ENCODE results near the gene CCR2.
"Not testable (repeated sequence)": the region's sequence is repeated elsewhere in the genome, so short reads cannot be mapped to it uniquely, and the experiment has no call there.

CCR2 gene

GRCh38 chr3:46380471-46381221 lies 26.7 kb downstream of the CCR2 start:
- DNase-seq: no peak

DNA sequence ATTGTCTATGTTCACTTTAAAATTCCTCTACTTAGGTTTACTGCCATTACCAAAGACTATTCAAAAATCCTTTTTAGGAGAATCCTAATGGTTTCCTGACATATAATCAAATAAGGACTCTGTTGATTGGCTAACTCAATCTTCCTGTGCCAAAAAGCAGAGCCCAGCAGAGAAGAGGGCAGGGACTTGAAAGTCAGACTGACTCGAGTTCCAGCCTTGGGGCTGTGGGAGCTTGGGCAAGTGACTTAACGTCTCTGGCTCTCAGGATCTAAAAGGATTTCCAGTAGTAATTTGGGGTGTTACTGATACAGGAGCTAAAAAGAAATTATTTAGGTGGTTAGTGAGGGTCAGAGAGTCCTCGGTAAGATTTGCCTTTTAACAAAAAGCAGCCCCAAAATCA lies 27.7 kb downstream of the CCR2 start:
- DNase-seq: no peak

- no peak for DNase-seq
Observed at GRCh38 chr3:46383211-46383950, 29.5 kb downstream of the CCR2 start.

- no peak for DNase-seq
Observed at GRCh38 chr3:46383951-46384330, 30.0 kb downstream of the CCR2 start.

GRCh38 chr3:46386205-46386604 lies 32.3 kb downstream of the CCR2 start:
- DNase-seq: no peak

- DNase-seq: not testable (repeated sequence)
Observed at GRCh38 chr3:46388847-46389246, 34.9 kb downstream of the CCR2 start.

DNA sequence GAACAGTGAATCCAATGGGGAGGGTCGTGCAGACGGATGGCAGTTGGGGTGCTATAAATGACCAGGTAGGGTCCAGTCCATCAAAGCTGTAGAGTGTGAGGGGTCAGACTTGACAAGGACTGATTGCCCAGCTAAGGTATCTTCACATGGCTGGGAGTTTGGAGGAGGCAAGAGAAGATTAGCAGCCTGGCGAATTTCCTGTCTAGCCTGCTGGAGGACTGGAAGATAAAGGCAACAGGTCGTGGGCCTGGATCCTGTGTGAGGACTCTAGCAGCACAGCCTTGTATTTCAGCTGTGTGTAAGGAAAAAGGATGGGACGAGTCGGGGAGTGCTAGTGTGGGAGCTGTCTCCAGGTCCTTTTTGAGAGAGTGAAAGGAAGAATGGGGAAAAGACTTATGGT lies 35.4 kb downstream of the CCR2 start:
- DNase-seq: no peak

DNA sequence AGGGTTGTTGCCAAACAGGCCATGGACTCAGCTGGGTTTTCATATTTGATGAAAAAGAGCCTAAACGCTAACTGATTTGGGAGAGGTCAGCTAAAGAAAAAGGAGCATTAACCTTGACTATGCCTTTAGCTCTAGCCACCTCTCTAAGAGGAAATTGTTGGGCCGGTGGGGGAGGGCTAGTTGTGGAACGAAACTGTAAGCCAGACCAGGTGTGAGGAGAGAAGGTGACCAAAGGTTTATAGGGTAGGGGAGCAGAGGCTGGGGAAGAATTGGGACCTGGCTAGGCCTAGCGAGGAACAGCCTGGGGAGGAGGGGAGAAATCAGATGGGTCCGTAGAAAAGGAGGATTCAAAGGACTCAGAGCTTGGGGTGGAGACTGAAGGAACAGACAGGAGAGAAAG lies 37.6 kb downstream of the CCR2 start:
- DNase-seq: not testable (repeated sequence)

- no peak for DNase-seq
Observed at GRCh38 chr3:46393011-46393410, 39.1 kb downstream of the CCR2 start.

DNA sequence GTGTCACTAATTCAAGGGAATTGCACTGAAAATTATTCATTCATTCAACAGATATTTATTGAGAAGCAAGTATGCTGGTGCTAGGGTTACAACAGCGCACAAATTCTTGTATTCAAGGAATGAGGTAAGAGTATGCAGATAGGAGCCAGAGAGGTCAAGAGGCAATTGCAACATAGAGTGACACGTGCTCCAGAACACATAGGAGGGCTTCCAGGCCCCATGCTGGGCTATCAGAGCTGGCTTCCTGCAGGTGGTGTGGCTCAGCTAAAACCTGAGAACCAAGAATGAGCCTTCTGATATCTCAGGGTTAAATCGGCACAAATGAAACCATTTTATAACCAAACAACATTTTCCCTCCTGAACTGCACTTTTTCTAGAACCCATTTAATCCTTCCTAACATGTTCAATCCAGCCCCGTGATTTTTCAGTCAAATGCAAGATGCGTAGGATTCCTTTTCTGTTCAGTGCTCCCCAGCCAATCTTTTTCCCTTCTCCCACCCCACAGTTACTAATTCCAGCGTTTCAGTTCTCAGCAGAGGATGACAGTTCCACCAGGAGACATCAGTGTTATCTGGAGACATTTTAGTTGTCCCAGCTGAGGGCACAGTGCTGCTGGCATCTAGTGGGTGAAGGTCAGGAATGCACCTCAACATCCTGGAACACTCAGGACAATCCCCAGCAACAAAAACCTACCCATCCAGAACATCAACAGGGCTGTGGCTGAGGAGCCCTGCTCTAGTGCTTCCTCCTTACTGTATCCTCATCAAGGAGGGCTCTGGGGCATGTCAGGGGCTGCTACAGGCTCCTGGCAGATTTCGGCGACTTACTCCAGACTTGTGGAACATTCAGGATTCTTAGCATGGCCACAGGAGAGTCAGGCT lies 39.9 kb downstream of the CCR2 start:
- DNase-seq: no peak

DNA sequence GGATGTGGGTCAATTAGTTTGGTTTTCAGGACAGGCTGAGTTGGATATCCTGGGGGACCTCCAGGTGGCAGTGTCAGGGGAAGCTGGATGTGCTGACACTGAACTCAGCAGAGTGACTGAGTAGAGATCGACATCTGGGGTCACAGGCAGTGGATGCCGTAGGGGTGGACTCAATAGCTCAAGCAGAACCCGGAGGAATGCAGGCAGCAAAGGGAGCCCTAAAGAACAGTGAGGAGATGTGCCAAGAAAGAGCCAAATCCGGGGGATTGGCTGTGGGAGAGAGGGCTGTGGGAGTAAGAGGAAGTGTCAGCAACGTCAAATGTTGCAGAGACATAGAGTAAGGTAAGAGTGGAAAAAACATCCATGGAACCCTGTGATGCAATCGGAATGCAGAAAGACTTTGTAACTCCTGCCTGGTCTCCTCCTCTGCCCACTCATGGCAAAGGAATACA lies 41.3 kb downstream of the CCR2 start:
- DNase-seq: no peak

DNA sequence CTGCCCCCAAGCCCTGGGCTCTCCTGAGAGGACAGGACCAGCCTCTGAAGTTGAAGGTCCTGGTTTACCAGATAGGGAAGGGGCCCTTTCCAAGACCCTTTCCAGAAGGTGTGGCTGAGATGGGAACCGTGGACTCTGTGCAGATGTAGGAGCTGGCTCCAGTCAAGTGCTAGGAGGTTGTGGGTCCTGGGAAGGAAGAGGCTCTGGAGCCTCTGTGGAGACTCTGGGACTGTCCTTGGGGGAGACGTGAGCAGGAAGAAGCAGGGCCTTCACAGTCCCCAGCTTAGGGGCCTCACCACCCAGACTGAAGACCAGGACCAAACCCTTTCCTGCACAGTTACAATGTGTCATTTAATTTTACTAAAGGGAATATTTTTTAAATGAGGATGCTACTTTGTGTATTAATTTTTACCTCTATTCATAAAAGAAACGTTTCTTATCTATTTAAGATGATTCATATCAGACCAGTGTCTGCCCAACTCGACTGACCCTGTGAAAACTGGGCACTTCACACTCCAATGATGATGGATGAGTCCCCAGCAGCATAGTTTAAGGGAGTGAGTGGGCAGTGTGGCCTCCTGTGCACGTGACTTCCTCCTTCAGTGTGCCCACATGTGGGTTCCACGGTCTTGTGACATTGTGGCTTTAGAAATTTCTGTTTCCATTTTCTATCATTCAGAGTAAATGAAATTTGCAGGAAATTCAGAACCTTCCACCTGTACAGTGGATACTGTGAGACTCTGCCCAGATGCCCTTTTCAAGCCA lies 42.0 kb downstream of the CCR2 start:
- DNase-seq: no peak

DNA sequence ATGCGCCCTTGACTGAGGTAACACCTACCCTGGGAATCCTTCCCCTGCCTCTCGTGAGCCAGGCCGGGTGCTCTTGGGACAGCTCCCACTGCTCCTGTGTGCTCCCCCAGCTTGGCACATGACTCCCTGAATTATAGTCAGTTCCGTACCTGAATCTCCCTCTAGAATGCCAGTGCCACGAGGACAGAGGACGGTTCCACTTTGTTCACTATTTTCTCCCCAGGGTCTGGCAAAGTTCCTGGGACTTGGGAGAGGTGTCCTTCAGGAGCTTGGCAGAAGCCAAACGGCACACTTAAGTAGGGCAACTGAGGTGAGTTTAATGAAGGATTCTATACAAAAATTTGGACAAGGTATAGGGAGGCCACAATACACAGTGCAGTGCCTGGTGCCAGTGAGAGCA lies 43.2 kb downstream of the CCR2 start:
- no peak for DNase-seq

GRCh38 chr3:46398186-46398955 lies 44.5 kb downstream of the CCR2 start:
- DNase-seq: no peak

GRCh38 chr3:46399098-46399497 lies 45.2 kb downstream of the CCR2 start:
- no peak for DNase-seq

- DNase-seq: no peak
Observed at GRCh38 chr3:46399557-46399956, 45.6 kb downstream of the CCR2 start.

GRCh38 chr3:46400000-46400734 lies 46.3 kb downstream of the CCR2 start:
- DNase-seq: no peak

DNA sequence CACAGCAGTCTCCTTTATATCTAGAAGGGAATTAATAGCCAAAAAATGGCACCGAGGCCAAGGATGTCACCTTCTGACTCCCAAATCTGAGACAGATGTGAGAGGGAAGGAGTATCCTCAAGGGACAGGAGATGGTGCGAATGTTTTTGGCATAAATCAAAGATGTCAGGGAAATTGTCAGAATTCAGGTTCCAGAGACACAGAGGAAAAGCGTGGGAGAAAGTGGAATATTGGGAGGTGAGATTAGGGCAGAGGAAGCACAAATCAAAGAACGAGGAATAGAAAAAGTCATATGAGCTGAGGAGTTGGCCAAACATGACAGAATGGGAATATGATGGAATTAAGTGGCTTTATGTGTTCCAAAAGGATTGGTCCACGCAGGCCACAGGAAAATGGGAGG lies 46.9 kb downstream of the CCR2 start:
- no peak for DNase-seq

- DNase-seq: no peak
Observed at GRCh38 chr3:46401579-46401978, 47.7 kb downstream of the CCR2 start.

DNA sequence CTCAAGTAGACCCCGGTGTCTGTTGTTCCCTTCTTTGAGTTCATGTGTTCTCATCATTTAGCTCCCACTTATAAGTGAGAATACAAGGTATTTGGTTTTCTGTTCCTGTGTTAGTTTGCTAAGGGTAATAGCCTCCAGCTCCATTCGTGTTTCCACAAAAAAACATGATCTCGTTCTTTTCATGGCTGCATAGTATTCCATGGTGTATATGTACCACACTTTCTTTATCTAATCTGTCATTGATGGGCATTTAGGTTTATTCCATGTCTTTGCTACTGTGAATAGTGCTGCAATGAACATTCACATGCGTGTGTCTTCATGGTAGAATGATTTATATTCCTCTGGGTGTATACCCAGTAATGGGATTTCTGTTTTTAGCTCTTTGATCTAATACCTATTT lies 49.0 kb downstream of the CCR2 start:
- DNase-seq: not testable (repeated sequence)
